NCI-H2196 treated with DMSO at 0.1 percent for 48 hours (cell line): Measurements from ENCODE around the gene PSMG1.
"Not testable (repeated sequence)": the region's sequence is repeated elsewhere in the genome, so short reads cannot be mapped to it uniquely, and the experiment has no call there.

Source experiments
- DNase-seq: peaks from one replicate; lab custom pipeline; 2025; ENCODE audit not compliant: unreplicated experiment; lab: John Stamatoyannopoulos, UW

The PSMG1 gene

DNA sequence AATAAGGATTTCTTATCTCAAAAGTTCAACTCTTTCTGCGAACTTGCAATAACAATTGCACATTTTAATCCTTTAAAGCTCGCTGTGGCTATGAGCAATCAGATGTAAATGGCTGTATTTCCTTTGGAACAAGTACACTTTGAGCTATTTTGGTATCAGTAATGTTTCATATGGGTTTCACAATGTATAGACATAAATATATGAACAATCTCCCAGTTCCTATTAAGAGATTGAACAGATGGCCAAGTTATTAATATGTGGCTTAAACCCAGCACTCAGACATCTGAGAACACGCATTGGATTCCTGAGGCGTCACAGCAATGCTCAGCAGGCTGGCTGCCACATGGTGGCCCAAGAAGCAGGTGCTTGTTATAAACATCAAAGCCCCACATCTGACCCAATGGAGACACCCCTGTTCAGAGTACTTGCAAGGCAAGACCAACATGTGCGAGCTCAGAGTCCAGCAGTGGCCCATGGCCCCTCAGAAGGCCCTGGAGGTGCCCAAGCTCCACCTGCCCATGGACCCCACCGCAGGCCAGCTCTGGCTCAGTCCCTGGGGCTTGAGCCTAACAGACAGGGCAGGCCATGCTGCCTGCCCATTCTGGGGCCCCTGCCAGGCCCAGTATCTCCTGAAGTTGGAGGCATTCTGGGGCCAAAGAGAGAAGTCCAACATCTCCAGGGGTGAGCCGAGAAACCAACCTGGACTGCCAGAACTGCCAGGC, 23.7 kb downstream of the PSMG1 start:
- DNase-seq = no peak

- DNase-seq = not testable (repeated sequence)
Observed at GRCh38 chr21:39157241-39157640, 26.0 kb downstream of the PSMG1 start.

- DNase-seq = no peak
Observed at GRCh38 chr21:39156024-39156423, 27.2 kb downstream of the PSMG1 start.

DNA sequence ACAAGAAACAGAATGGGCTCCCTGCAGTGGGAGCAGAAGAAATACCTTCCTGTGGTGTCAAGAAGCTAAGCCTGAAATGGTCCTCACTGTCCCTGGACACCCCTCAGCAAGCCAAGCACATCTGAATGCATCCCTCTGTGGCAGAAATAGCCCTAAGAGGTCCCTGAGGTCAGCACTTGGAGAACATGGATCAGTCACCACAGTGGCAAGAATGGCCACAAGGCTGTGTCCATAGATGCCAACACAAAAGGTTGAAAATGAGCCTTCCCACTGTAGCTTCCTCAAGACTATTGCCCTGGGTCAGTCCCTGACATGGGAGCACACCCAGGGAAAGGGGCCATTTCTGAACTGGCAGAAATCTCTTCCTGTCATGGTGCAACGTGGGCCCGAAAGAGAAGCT, 27.7 kb downstream of the PSMG1 start:
- DNase-seq = no peak

GRCh38 chr21:39153842-39154241, 29.4 kb downstream of the PSMG1 start:
- no peak for DNase-seq

GRCh38 chr21:39153373-39153772, 29.9 kb downstream of the PSMG1 start:
- DNase-seq = no peak

GRCh38 chr21:39152271-39152670, 31.0 kb downstream of the PSMG1 start:
- DNase-seq = no peak

- DNase-seq = no peak
Observed at GRCh38 chr21:39150877-39151276, 32.4 kb downstream of the PSMG1 start.

- no peak for DNase-seq
Observed at GRCh38 chr21:39150316-39150715, 32.9 kb downstream of the PSMG1 start.

DNA sequence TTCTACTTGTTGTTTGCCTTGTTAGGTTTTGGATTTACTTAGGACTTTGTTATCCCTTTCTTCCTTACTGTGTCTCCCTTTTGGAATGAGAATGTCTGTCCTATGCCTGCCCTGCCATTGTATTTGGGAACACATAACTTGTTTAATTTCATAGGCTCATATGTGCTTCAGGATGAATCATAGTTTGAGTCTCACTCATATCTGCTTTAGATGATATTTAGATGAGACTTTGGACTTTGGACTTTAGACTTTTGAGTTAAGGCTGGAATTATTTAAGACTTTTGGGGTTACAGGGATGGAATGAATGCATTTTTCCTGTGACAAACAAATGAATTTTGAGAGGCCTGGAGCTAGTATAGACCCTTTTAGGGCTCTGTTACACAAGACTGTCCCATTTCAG, 33.4 kb downstream of the PSMG1 start:
- no peak for DNase-seq

GRCh38 chr21:39148975-39149374, 34.3 kb downstream of the PSMG1 start:
- no peak for DNase-seq

DNA sequence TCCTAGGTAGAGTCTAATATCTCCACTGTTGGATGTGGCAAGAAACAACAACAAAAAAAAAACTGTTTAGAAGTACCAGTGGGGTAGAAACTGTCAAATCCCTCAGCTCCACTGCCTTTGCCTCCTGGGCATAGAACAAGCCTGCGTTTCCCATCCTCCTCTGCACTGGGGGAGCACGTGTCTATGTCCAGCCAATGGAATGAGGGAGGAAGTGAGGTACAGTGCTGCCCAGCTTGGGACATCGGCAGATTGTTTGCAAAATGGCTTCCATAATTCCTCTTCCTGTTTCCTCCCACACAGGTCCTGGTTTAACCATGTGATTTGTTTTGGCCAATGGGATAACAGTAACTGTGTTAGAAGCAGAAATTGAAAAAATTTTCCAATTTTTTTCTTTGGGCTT, 39.1 kb downstream of the PSMG1 start:
- no peak for DNase-seq

DNA sequence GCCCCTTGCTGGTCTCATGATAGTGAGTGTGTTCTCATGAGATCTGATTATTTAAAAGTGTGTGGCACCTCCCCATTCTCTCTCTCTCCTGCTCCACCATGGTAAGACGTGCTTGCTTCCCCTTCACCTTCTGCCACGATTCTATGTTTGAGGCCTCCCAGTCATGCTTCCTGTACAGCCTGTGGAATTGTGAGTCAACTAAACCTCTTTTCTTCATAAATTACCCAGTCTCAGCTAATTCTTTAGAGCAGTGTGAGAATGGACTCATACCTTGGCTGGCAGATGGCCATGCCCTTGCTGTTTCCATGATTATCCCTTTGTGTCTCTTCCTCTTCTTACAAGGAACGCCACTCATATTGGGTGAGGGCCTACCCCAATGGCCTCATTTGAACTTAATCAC, 40.3 kb downstream of the PSMG1 start:
- DNase-seq = no peak

DNA sequence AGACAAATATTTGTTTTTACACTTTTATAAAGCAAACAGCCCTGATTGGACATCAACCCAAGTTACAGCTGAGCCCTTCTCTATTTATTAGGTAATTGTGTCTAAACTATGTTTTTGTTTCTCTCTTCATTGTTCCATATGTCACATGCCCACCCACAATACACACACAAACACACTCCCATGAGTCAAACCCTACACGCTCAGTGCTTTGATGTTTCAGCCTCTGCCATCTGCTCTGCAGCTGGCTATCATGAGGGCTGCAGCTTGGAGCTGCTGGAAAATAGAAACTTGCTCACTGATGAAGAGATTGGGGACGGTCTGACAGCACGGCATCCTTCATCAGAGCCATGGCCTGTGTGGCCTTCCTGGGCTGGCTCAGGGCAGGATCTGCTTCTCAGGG, 41.7 kb downstream of the PSMG1 start:
- no peak for DNase-seq

DNA sequence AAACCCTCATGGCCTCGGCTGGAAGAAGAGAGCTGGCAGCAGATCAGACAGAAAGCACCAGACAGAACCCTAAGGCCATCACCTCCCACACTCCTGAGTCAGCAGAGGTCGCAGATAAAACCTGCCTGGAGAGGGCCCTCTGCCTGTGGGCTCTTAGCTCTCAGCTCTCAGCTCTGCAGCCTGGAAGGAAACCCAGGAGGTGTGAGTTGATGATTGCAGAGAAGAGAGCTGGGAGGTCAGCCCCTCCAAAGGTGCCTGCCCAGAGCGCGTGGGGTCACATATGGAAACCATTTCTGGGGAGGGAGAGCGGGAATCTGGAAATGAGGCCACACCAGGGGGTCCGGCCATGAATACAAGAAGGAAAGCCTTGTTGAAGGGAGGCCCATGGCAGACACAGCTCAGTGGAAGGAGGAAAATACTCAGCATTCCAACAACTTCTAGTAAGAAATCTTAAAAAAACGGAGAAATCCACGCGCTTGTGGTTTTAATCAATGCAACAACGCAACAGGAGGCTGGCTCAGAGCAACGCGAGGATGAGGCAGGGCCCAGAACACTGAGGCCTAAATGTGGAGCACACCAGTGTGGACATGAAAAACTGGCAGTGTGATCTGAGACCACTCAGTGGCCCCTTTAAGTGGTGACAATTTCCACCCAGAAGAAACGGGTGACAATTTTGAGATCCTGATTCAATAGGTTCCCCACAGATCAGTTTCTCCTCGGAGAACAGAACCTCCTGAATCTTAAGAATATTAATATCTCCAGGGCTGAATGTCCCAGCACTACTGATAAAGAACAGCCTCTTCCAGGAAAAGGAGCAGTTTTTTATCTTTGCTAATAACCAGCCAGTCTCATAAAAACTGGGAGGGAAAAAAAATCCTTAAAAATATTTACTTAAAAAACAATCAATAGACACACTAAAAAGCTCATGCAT, 45.7 kb downstream of the PSMG1 start:
- DNase-seq = peak; percentile 20

GRCh38 chr21:39136711-39137110, 46.5 kb downstream of the PSMG1 start:
- no peak for DNase-seq

DNA sequence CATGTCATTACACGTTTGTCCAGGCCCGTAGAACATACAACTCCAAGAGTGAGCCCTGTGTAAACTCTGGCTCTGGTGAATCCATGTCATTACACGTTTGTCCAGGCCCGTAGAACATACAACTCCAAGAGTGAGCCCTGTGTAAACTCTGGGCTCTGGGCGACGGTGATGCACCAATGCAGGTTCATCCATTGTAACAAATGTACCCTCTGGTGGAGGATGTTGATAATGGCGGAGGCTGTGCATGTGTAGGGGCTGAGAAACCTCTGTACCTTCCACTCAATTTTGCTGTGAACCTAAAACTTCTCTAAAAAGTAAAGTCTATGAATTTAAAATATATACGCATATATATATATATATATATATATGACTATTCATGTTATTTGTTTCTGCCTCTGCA, 47.1 kb downstream of the PSMG1 start:
- DNase-seq = not testable (repeated sequence)

GRCh38 chr21:39134288-39134810, 48.9 kb downstream of the PSMG1 start:
- DNase-seq = no peak

- DNase-seq = no peak
Observed at GRCh38 chr21:39132248-39132647, 51.0 kb downstream of the PSMG1 start.

DNA sequence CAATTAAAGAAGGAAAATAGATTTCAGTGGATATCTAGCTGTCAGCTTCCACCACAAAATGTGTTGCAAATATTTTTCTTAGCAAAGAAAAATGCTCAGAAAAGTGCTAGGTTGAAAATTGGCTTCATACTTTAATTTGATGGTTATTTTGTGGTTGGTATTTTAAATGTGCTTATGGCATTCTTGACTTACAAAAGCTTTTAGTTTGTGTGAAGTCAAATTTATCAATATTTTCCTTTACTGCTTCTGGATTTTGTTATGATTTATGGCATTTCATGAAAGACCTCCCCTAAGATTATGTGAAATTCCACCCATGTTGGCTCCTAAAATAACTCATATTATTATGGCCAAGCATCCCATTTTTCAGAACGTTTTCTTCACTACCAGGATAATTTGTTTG, 51.5 kb downstream of the PSMG1 start:
- DNase-seq = no peak

DNA sequence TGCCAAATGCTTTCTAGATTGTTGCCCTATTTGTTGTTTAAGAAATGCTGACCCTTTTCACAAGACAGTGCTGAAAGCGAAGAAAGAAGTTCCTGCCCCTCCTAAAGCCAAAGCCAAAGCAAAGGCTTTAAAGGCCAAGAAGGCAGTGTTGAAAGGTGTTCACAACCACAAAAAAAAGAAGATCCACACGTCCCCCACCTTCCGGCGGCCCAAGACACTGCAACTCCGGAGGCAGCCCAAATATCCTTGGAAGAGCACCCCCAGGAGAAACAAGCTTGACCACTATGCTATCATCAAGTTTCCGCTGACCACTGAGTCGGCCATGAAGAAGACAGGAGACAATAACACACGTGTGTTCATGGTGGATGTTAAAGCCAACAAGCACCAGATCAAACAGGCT, 55.7 kb downstream of the PSMG1 start:
- DNase-seq = no peak

DNA sequence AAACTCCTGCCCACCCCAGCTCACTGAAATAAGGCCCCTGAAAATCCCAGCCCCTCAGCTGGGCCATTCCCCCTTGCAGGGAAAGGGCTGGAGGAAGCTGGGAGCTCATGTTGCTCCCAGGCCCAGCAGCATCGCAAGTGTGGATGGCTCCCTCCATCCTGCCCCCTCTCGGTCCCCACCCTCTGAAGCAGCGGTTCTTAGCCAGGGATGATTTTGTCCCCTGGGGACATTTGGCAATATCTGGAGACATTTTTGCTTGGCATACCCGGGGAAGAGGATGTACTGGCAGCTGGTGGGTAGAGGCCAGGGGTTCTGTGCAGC, 56.8 kb downstream of the PSMG1 start:
- DNase-seq = no peak
